NCI-H1105 (cell line): ENCODE data around the gene TBX1.

ENCODE experiments used
- DNase-seq: peaks from one replicate; lab custom pipeline; 2025; lab: John Stamatoyannopoulos, UW

TBX1 gene

GRCh38 chr22:19800306-19800705 lies 39.7 kb downstream of the TBX1 start:
- DNase-seq, result no peak

GRCh38 chr22:19800761-19801244 lies 40.2 kb downstream of the TBX1 start:
- DNase-seq, result no peak

- no peak for DNase-seq
These were observed 40.9 kb downstream of the TBX1 start for GRCh38 chr22:19801340-19802000.

DNA sequence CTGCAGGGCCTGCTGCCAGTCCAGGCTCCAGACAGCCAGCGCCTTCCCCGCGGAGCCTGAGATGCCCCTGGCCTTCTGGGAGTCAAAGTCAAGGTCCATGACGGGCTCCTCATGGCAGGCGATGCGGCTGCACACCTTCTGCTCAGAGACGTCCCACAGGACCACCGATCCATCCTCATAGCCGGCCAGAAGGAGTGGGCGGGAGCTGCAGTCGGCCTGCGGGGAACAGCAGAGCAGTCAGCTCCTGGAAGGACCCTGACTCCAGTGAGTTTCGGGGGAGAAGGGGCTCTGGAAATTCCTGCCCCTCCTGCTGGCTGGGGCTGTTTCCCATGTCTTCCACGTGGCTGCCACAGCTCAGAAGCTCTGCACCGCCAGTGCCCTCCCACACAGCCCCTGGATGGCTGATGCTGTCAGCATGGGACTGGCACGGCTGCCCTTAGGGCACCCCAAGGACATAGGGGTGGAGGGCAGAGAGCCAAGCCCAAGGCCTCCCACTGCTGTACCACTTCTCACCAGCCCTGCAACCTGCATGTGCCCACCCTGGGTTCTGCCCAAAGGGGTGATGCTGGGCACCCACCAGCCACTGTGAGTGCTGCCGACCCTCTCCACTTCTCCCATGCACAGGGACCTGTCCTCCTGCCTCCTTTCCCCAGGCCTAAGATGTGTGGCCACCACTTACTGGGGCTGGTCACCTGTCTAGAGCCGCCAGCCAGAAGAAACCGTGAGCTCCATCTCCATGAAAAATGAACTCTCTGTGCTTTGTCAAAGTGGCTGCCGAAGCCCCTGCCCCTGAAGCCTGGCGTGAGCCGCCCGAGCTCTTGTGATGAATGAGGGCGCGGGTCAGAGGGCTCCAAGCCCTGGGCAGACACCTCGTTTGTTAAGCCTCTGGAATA lies 41.7 kb downstream of the TBX1 start:
- DNase-seq, result no peak

GRCh38 chr22:19802894-19803735 lies 42.5 kb downstream of the TBX1 start:
- DNase-seq, result no peak

DNA sequence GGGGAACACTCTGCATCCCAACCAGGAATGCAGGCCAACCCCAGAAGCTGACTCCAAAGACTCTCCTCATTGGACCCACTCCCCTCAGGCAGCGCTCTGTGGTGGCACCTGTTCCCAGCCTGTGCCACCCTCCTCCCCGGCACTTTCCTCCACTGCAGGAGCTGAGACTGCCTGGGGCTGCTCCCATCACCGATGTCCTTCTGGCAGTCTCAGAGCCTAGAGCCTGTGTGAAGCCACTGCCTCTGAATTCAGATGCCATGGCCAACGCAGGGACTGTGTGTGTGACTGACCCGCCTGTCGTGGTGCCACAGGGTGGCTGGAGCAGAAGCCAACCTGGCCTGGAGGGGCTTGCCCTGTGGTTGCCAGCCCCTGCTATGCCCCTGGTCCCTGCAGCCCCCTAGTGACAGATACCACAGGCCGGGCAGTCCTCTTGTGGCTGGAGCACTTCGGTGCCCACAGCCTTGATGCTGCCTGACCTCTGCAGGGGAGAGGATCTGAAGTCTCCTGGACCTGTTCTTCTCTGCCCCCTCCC lies 43.2 kb downstream of the TBX1 start:
- DNase-seq, result no peak

- no peak for DNase-seq
These were observed 45.2 kb downstream of the TBX1 start for GRCh38 chr22:19805821-19806212.

DNA sequence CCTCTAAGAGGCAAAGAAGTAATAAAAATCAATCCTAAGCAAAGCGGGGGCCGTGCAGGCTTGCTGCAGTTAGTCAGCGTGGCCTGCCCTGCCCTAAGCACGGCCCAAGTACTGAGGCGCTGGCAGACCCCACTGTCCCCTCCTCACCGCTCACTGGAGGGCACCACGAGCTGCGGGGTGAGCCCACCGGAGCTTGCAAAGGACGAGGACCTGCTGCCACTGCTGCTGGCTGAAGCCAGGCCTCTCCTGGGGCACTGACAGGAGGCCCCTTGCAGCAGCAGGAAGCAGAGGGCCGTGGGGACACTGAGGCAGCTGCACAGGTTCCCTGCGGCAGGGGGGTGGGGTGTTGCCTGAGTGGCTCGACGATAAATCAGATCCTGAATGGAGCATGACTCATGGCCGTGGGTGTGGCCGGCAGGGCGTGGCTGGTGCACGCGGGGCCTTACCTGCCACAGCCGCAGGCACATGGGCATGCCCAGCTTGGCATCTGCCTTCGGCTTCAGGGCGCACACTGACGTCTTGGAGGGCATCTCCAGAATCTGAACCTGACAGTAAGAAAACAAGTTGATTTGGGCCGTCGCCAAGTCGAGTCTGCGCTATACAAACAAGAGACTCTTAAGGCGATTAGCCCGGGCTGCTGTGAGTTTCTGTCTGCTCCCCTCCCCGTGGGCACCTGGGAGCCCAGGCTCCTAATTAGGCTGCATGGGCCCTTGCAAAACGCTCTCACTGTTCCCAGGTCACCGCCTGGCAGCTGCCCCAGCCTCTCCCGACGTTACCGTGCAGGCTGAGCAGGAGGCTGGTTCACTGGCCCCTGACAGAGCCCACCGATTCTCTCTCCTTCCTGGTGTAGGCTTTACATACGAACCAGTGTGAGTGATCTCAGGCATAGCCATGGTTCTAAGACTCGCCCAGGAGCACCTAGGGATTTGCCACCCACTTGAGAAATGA lies 45.9 kb downstream of the TBX1 start:
- DNase-seq, result no peak

GRCh38 chr22:19807161-19807913 lies 46.8 kb downstream of the TBX1 start:
- DNase-seq, result no peak

DNA sequence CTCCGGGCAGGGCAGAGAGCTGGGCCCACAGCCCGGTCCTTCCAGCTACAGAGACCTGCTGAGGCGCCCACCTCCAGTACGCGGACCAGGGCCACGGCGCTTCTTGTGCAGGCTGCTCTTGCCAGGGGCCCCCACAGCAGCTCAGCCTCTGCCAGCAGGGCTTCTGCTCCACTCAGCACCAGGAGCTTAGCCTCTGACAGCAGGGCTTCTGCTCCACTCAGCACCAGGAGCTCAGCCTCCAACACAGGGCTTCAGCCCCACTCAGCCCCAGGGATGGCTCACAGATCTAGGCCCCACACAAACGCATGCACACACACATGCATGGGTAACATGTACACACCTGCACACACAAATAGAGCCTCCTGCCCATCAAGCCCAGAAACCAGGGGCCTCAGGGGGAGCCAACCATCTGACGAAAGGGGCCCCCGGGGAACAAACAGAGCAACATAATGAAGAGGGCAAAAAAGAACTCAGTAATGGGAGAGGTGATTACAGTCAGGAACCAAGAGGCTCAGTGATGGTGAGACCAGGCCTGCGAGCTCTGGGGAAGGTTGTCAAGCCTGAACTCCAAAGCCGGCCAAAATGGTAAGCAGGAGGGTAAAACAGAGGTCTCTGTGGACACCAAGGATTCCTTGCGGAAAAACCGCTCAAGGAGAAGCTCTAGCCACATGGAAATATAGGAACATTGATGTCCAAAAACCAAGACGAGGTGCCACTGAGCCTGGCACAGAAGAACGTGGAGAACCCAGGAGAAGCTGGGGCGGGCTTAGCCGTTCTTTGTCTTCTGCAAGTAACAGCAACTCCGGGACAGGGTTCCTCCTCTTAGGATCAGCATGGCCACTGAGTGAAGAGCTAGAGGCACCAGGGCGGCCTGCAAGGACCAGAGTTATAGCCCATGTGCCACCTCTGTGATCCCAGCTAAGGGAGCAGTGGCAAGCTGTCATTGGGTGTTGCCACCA lies 47.6 kb downstream of the TBX1 start:
- no peak for DNase-seq

DNA sequence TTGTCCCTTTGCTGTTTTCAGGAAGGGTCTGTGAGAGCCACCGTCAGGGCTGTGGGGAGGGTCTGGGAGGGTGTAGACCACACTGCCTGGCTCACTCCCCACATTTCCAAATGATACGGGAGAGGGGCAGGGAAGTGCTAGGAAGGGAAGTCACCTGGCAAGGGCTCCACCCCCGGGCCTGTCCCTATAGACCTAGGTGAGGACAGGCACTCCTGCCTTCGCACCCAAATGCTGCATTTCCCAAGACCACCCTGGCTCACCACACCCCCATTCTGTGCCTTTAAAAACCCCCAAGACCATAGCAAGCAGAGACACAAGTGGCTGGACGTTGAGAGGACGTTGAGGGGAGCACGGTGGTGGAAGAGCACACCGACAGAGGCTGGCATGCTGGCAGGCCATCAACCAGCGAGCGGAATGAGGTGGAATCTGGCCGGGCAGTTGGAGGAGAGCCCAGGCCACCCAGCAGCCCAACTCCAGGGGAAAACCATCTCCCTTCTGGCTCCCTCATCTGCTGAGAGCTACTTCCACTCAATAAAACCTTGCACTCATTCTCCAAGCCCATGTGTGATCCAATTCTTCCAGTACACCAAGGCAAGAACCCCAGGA lies 48.4 kb downstream of the TBX1 start:
- DNase-seq, result no peak

GRCh38 chr22:19809741-19810140 lies 49.2 kb downstream of the TBX1 start:
- no peak for DNase-seq

- no peak for DNase-seq
These were observed 50.0 kb downstream of the TBX1 start for GRCh38 chr22:19810381-19811201.

GRCh38 chr22:19811211-19811621 lies 50.6 kb downstream of the TBX1 start:
- DNase-seq, result no peak

GRCh38 chr22:19811811-19812771 lies 51.5 kb downstream of the TBX1 start:
- no peak for DNase-seq

DNA sequence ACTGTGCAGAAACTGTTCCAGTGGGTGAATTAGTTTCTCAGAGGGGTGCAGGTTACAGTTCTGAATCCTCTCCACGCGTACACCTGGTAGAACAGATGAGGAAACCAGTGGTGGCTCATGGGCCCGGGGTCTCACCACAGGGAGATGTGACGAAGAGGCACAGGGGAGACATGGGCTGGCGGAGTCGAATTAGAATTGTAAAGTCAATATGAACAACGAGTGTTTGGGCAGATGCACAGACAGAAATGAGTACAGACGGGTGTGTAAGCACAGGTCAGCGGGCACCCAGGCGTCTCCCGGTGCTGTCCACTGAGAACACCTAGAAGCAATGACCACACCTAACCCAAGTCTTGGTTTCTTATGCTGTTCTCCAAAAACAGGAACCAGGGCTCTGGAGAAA lies 52.3 kb downstream of the TBX1 start:
- DNase-seq, result no peak

DNA sequence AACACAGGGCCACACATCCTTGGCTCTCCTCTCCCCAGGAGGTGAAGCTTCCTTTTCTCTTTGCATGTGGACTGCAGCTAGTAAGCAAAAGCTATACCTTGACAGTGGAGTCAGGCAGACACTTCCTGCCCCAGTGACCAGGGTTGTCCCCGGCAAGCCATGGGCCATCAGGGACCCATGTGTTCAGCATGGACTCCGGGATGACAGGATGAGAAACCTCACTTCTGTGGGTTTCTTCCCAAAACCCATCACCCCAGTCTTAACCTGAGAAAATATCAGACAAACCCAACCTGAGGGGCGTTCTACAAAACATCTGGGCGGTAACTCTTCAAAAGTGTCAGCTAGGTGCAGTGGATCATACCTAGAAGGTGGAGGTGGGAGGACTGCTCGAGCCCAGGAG lies 53.9 kb downstream of the TBX1 start:
- no peak for DNase-seq
